Activated CD4-positive, alpha-beta T cell treated with anti-CD3 and anti-CD28 coated beads for 1 hour (primary cell): ENCODE results near the gene PRRG4.
"Not testable (repeated sequence)": the region's sequence is repeated elsewhere in the genome, so short reads cannot be mapped to it uniquely, and the experiment has no call there.

ENCODE experiments used
- DNase-seq: peaks from one replicate; pipeline ENCODE4 v3.0.0-alpha.2; 2020

PRRG4 gene

DNA sequence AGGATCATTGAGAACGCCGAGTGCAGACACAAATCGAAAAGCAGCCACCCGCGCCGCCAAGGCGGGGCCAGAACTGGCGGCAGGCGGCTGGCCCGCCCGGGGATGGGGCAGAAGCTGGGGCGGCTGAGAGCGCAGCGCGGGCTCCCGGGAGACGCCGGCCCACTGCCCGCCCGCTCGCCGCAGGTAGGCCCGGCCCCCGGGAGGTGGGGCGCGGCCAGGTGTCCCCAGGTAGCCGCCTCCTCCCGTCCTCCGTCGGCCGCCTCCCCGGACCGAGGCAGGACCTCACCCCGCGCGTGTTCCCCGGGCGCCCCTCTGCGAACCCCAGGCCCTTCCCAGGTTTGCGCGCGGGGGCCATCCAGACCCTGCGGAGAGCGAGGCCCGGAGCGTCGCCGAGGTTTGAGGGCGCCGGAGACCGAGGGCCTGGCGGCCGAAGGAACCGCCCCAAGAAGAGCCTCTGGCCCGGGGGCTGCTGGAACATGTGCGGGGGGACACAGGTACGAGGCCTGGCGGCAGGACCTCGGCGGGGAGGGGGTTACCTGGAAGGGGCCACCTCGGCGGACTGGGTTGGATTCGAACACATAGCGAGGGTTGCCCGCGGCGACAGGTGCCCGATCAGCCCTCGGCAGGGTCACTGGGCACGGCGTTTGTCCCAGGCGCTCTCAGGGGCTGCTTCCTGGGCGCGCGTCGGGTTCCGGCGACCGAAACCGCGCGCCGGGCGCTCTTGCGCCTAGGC, at the start of gene PRRG4:
PRRG4 (plus strand) TSS at position 248 of the 733 bp plus-strand sequence. CDS start 603 bp downstream, outside the sequence.
- no peak for DNase-seq

DNA sequence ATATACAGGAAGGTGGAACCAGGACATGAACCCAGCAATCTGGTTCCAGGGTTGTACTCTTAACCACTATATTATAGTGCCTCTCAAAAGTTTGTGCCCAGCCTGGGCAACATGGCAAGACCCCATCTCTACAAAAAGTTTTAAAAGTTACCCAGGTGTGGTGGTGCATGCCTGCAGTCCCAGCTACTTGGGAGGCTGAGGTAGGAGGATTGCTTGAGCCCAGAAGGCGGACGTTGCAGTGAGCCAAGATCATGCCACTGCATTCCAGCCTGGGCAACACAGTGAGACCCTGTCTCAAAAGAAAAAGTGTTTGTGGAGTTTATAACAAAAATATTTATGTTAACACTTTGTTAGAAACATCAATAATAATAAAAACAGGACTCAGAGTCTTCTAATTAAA, 48.9 kb upstream of the PRRG4 start:
- DNase-seq = not testable (repeated sequence)

GRCh38 chr11:32781721-32782120, 48.0 kb upstream of the PRRG4 start:
- DNase-seq = no peak

GRCh38 chr11:32785262-32785661, 44.5 kb upstream of the PRRG4 start:
- no peak for DNase-seq

GRCh38 chr11:32786811-32787210, 42.9 kb upstream of the PRRG4 start:
- DNase-seq = no peak

- no peak for DNase-seq
Observed at GRCh38 chr11:32790916-32791315, 38.8 kb upstream of the PRRG4 start.

- no peak for DNase-seq
Observed at GRCh38 chr11:32792111-32792947, 37.4 kb upstream of the PRRG4 start.

GRCh38 chr11:32792948-32793475, 36.7 kb upstream of the PRRG4 start:
- peak; percentile 44 for DNase-seq

- DNase-seq = no peak
Observed at GRCh38 chr11:32794439-32794838, 35.3 kb upstream of the PRRG4 start, which contains the start of gene CCDC73. Gene CCDC73 (minus strand): TSS chr11:32794662. CDS start chr11:32760243, 34,419 bp downstream.

GRCh38 chr11:32796425-32796824, 33.3 kb upstream of the PRRG4 start:
- DNase-seq = no peak

- DNase-seq = no peak
Observed at GRCh38 chr11:32809313-32809712, 20.4 kb upstream of the PRRG4 start.

DNA sequence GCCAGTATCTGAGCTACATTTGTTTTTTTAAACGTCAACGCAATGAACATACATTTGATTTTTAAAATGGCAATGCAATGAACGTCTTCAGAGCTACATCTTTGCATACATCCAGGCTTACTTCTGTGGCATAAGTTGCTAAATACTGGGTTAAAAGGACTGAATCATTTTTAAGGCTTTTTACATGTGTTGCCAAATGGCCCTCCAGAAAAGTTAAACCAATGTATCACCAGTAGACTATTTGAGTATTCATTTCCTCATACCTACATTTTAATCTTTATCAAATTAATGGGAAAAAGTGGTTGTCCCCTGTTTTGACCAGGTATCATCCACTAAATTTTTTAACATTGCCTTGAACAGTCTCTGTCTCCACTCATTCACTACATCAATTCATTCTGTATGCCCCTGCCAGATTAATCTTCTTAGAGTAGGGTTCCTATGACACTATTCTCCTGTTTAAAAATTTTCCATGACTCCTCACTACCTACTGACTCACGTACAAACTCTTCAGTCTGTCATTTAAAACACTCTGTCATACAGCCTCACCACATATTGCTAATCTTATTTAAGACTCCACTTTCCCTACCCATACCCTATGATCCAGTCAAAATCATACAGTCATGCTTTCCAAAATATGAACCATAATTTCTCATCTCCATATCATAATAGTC, 12.4 kb upstream of the PRRG4 start:
- no peak for DNase-seq

DNA sequence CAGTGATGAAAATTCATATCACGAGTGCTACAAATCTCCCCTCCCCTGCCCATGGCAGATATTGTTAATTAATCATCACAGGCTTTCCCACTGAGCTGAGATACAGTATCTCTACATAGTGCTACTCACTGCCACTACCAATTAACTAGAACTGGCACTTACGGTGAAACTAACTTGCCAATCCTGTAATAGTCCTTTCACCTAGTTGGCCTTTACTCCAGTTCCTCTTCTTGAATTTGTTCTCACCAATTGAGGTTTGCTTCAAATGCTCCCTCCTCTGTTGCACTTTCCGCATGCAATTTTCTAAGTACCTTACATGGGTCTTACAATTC, 11.9 kb upstream of the PRRG4 start:
- DNase-seq = no peak

DNA sequence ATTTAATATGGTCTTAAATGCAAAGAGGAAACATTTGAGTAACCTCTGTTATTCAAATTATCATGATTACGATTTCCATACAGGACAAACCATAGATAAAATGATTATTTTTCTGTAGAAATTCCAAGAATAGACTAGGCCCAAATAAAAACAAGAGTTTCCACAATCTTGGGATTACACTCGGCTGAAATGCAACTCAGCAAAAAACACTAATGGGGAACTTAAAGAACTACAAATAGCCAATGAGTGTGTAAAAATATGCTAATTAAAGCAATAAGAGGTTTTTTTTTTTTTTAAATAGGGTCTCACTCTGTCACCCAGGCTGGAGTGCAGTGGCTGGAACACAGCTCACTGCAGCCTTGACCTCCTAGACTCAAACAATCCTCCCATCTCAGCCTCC, 10.5 kb upstream of the PRRG4 start:
- DNase-seq = no peak

GRCh38 chr11:32820497-32820896, 9.2 kb upstream of the PRRG4 start:
- no peak for DNase-seq

- no peak for DNase-seq
Observed at GRCh38 chr11:32821517-32821916, 8.2 kb upstream of the PRRG4 start.

DNA sequence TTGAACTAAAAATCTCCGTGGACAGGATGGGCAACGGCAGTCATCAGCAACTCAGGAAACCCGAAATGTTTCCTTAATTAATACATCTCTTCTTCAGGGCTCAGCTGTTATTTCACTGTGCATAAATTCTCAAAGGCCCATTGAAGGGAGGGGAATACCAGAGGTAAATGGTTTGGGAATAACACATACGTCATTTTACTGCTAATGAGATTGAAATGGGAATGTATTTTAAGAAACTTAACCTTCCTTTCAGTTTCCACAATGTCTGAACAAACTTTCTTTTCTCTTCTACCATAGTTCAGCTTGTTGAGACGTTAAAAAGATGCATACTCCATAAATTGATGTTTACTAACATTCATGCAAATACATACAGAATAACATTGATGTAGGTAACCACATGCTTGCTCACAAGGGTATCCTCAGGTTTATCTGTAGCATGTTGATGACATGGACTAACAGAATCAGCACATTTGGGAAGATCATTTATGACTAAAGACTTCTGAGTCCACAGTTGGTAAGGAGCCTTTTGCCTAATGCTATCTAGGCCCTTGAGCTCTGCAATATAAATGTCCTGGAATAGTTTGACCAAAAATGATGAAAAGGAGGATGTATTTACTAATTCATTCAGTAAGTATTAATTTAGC, 7.7 kb upstream of the PRRG4 start:
- no peak for DNase-seq

- not testable (repeated sequence) for DNase-seq
Observed at GRCh38 chr11:32823617-32824016, 6.1 kb upstream of the PRRG4 start.

DNA sequence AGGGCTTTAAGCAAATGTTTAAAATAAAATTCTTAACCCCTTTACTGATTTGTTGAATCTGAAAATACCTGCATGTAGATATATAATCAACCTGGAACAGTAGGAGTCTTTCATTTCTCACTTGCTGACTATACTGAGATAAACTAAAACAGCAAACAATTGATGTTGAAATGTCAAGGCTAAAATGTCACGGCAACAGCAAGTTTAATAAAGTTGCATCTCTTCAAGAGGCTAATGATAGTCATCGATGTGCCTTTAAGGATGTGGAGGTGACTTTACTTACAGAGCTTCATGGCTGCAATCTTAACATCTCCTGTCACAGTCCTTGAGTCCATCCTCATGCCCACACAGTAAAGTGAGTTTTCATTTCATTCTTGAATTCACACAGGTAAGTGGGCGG, 3.6 kb upstream of the PRRG4 start:
- DNase-seq = no peak

GRCh38 chr11:32827276-32827675, 2.5 kb upstream of the PRRG4 start:
- DNase-seq = no peak

DNA sequence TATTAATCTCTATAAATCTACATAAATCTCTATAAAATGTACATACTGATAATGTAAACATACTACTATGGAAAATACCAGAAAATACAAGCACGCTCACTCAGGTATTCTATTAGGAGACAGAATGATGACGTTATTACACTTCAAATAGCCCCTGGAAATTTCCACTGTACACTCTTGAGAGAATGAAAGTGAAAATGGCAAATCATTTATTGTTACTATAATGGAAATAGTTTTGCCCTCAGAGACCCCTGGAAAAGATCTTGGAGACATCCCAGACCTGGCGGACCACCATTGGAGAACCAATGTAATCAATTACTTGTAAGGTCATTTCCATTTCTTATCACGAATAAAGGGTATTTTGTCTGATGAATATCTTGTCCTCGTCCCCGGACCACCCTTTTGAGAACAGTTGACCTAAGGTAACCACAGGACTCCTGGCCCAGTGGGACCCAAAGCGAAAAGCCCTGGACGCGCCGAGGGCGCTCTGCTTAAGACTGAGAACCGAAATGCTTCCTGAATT, 509 bp upstream of the PRRG4 start:
- DNase-seq = no peak

DNA sequence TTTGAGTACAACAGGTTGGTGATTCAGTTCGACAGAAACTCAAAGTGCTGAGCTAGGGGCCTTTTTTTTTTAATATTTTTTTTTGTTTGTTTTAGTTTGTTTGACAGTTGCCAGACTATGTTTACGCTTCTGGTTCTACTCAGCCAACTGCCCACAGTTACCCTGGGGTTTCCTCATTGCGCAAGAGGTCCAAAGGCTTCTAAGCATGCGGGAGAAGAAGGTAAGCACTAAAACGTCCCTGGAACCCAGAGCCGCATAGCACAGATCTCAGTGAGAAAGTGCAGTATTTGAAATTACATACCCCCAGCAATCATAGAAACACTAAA, 649 bp downstream of the PRRG4 start:
- DNase-seq = no peak

DNA sequence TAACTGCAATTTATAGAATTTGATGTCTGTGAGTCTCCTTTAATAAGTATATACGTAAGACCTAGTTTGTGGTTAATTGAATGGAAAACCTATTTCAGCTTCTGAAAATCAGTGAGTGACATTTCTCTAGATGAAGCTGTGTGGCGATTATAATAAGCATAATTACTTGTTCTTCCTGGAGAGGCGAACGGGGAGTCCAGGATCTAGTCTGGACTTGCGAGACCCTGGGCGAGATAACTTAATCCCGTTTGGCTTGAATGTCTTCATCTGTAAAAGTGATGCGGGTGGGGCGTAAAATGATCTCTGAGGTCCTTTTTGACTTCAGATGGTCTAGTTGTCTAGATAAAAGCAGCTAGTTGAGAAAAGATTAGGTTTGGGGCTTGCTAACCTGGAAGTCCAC, 1.1 kb downstream of the PRRG4 start:
- no peak for DNase-seq
